T follicular helper cell (primary cell): ENCODE data around the gene FLG.
"Not testable (repeated sequence)": the region's sequence is repeated elsewhere in the genome, so short reads cannot be mapped to it uniquely, and the experiment has no call there.

Source experiments
- DNase-seq: peaks from one replicate; pipeline ENCODE4 v3.0.0-alpha.2; 2020; ENCODE audit warnings: low read depth

Gene FLG

GRCh38 chr1:152303139-152303872 is 21.7 kb downstream of the FLG start:
- not testable (repeated sequence) for DNase-seq

- DNase-seq = not testable (repeated sequence)
These were observed 68.6 kb downstream of the FLG start for GRCh38 chr1:152256394-152256793.
